ENCODE measurements around the gene MARCHF4.

DNA sequence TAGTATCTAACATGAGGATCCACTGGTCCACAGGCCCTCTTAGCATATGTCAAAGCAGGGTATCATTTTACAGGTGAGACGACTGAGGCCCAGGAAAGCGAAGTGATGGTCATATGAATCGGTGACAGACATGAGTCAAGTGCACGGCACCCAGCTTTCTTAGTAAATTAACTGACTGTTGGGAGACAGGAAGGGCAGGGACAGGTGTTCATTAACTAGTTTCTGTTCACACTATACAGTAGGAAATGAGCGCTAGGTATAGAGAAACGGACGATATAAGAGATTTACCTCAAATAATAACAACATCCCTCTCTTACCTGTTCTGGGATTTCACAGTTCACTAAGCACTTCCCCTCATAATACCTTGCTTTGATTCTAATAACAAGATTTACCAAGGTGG is 38.3 kb upstream of the MARCHF4 start:
- TF ChIP-seq RAD21 (IDR thresholded peaks at IDR 0.05; ENCODE audit: low read length) (no peak), POLR2A (IDR thresholded peaks at IDR 0.05; ENCODE audit: low read depth, low read length) (no peak), MXI1 (IDR thresholded peaks at IDR 0.05; ENCODE audit: borderline replicate concordance, low read depth, low read length) (no peak), MAZ (IDR thresholded peaks at IDR 0.05; ENCODE audit: borderline replicate concordance, low read depth, low read length) (no peak), CEBPB (IDR thresholded peaks at IDR 0.05; ENCODE audit: low read depth, low read length) (no peak), CHD1 (IDR thresholded peaks at IDR 0.05; ENCODE audit: low read depth, low read length) (no peak), FOS (IDR thresholded peaks at IDR 0.05; ENCODE audit: low read depth, low read length) (no peak), MAFK (IDR thresholded peaks at IDR 0.05; ENCODE audit: low read depth, low read length) (no peak), BHLHE40 (IDR thresholded peaks at IDR 0.05; ENCODE audit: low read depth, low read length) (no peak), RFX5 (IDR thresholded peaks at IDR 0.05; ENCODE audit: low read depth, low read length) (no peak)
- TF ChIP-seq, protein P1, sequence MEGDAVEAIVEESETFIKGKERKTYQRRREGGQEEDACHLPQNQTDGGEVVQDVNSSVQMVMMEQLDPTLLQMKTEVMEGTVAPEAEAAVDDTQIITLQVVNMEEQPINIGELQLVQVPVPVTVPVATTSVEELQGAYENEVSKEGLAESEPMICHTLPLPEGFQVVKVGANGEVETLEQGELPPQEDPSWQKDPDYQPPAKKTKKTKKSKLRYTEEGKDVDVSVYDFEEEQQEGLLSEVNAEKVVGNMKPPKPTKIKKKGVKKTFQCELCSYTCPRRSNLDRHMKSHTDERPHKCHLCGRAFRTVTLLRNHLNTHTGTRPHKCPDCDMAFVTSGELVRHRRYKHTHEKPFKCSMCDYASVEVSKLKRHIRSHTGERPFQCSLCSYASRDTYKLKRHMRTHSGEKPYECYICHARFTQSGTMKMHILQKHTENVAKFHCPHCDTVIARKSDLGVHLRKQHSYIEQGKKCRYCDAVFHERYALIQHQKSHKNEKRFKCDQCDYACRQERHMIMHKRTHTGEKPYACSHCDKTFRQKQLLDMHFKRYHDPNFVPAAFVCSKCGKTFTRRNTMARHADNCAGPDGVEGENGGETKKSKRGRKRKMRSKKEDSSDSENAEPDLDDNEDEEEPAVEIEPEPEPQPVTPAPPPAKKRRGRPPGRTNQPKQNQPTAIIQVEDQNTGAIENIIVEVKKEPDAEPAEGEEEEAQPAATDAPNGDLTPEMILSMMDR (conservative IDR thresholded peaks at IDR 0.05; ENCODE audit: low read depth, low read length), result no peak
- TF ChIP-seq, protein P2, sequence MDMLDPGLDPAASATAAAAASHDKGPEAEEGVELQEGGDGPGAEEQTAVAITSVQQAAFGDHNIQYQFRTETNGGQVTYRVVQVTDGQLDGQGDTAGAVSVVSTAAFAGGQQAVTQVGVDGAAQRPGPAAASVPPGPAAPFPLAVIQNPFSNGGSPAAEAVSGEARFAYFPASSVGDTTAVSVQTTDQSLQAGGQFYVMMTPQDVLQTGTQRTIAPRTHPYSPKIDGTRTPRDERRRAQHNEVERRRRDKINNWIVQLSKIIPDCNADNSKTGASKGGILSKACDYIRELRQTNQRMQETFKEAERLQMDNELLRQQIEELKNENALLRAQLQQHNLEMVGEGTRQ (IDR thresholded peaks at IDR 0.05; ENCODE audit: low read depth, low read length), result no peak

All from IMR-90 (cell line).